Measurements from ENCODE around the gene DHCR7.

DHCR7 gene

GRCh38 chr11:71443736-71444445 lies 4.3 kb downstream of the DHCR7 start:
- DNase-seq = no peak
- no peak overlapping the region for H3K4me3 Mint-ChIP-seq
- H3K36me3 Mint-ChIP-seq = peaks cover 68% of the 10 kb centered on the region
- H3K27me3 Mint-ChIP-seq = no peaks in the 10 kb centered on the region
- no peak overlapping the region for H3K27ac Mint-ChIP-seq
- peaks cover 20% of the 10 kb centered on the region for H3K4me1 Mint-ChIP-seq
- CTCF ChIA-PET = interaction anchor here (0.6 to 0.7 kb wide), 2 partner anchors 10 to 338 kb away, joined by 3 read pairs; no protein-coding TSS in a partner anchor
- peaks cover 13% of the 10 kb centered on the region for H3K9me3 Mint-ChIP-seq

- Mint-ChIP-seq H3K9me3 (peaks cover 13% of the 10 kb centered on the region), H3K27ac (no peak overlapping the region), H3K27me3 (no peaks in the 10 kb centered on the region), H3K4me3 (no peak overlapping the region), H3K4me1 (peaks cover 20% of the 10 kb centered on the region), H3K36me3 (peaks cover 68% of the 10 kb centered on the region)
- CTCF ChIA-PET = interaction anchor here (0.6 kb wide), 1 partner anchor 337 kb away, joined by 3 read pairs; no protein-coding TSS in a partner anchor
- no peak for DNase-seq
These were observed 5.3 kb downstream of the DHCR7 start for GRCh38 chr11:71442880-71443279.

- no peak overlapping the region for H3K4me3 Mint-ChIP-seq
- no peak overlapping the region for H3K27ac Mint-ChIP-seq
- peaks cover 61% of the 10 kb centered on the region for H3K36me3 Mint-ChIP-seq
- no peak for DNase-seq
- H3K27me3 Mint-ChIP-seq = no peaks in the 10 kb centered on the region
- peaks cover 13% of the 10 kb centered on the region for H3K9me3 Mint-ChIP-seq
- H3K4me1 Mint-ChIP-seq = peaks cover 13% of the 10 kb centered on the region
- CTCF ChIA-PET = no interaction called here
These were observed 6.1 kb downstream of the DHCR7 start for GRCh38 chr11:71442123-71442522.

GRCh38 chr11:71441251-71441650 lies 6.9 kb downstream of the DHCR7 start:
- CTCF ChIA-PET = no interaction called here
- Mint-ChIP-seq H3K27ac (no peak overlapping the region), H3K4me1 (peaks cover 4% of the 10 kb centered on the region), H3K4me3 (no peak overlapping the region), H3K27me3 (no peaks in the 10 kb centered on the region), H3K9me3 (peaks cover 5% of the 10 kb centered on the region), H3K36me3 (peaks cover 55% of the 10 kb centered on the region)
- no peak for DNase-seq

GRCh38 chr11:71440021-71440755 lies 8.0 kb downstream of the DHCR7 start:
- Mint-ChIP-seq H3K36me3 (peaks cover 48% of the 10 kb centered on the region), H3K4me3 (no peak overlapping the region), H3K27ac (no peak overlapping the region), H3K4me1 (no peaks in the 10 kb centered on the region), H3K9me3 (no peaks in the 10 kb centered on the region), H3K27me3 (no peaks in the 10 kb centered on the region)
- no peak for DNase-seq
- CTCF ChIA-PET = interaction anchor here (0.9 kb wide), 1 partner anchor 14 kb away, joined by 3 read pairs; no protein-coding TSS in a partner anchor

- Mint-ChIP-seq H3K27ac (no peak overlapping the region), H3K4me3 (no peak overlapping the region), H3K27me3 (no peaks in the 10 kb centered on the region), H3K9me3 (no peaks in the 10 kb centered on the region), H3K36me3 (peaks cover 36% of the 10 kb centered on the region), H3K4me1 (no peaks in the 10 kb centered on the region)
- CTCF ChIA-PET = no interaction called here
- DNase-seq = no peak
These were observed 9.5 kb downstream of the DHCR7 start for GRCh38 chr11:71438650-71439049.

GRCh38 chr11:71437879-71438278 lies 10.3 kb downstream of the DHCR7 start:
- CTCF ChIA-PET = interaction anchor here (2.1 kb wide), 1 partner anchor 8 kb away, joined by 5 read pairs; no protein-coding TSS in a partner anchor
- H3K27me3 Mint-ChIP-seq = no peaks in the 10 kb centered on the region
- no peak for DNase-seq
- H3K9me3 Mint-ChIP-seq = no peaks in the 10 kb centered on the region
- no peak overlapping the region for H3K27ac Mint-ChIP-seq
- peaks cover 32% of the 10 kb centered on the region for H3K36me3 Mint-ChIP-seq
- no peaks in the 10 kb centered on the region for H3K4me1 Mint-ChIP-seq
- H3K4me3 Mint-ChIP-seq = no peak overlapping the region

GRCh38 chr11:71437399-71437798 lies 10.8 kb downstream of the DHCR7 start:
- H3K4me1 Mint-ChIP-seq = no peaks in the 10 kb centered on the region
- peaks cover 28% of the 10 kb centered on the region for H3K36me3 Mint-ChIP-seq
- H3K4me3 Mint-ChIP-seq = no peak overlapping the region
- DNase-seq = no peak
- H3K9me3 Mint-ChIP-seq = no peaks in the 10 kb centered on the region
- H3K27ac Mint-ChIP-seq = no peak overlapping the region
- CTCF ChIA-PET = interaction anchor here (2.1 kb wide), 1 partner anchor 8 kb away, joined by 5 read pairs; no protein-coding TSS in a partner anchor
- H3K27me3 Mint-ChIP-seq = no peaks in the 10 kb centered on the region

GRCh38 chr11:71436861-71437260 lies 11.3 kb downstream of the DHCR7 start:
- Mint-ChIP-seq H3K36me3 (peaks cover 25% of the 10 kb centered on the region), H3K9me3 (no peaks in the 10 kb centered on the region), H3K4me1 (no peaks in the 10 kb centered on the region), H3K4me3 (no peak overlapping the region), H3K27ac (no peak overlapping the region), H3K27me3 (no peaks in the 10 kb centered on the region)
- DNase-seq = no peak
- CTCF ChIA-PET = interaction anchor here (2.1 kb wide), 1 partner anchor 9 kb away, joined by 5 read pairs; no protein-coding TSS in a partner anchor

GRCh38 chr11:71435278-71435951 lies 12.8 kb downstream of the DHCR7 start:
- Mint-ChIP-seq H3K36me3 (peaks cover 20% of the 10 kb centered on the region), H3K4me3 (no peak overlapping the region), H3K4me1 (no peaks in the 10 kb centered on the region), H3K27me3 (no peaks in the 10 kb centered on the region), H3K9me3 (no peaks in the 10 kb centered on the region), H3K27ac (no peak overlapping the region)
- CTCF ChIA-PET = interaction anchor here (2.1 kb wide), 1 partner anchor 10 kb away, joined by 5 read pairs; no protein-coding TSS in a partner anchor
- no peak for DNase-seq

- Mint-ChIP-seq H3K4me3 (no peak overlapping the region), H3K27me3 (no peaks in the 10 kb centered on the region), H3K36me3 (peaks cover 12% of the 10 kb centered on the region), H3K4me1 (no peaks in the 10 kb centered on the region), H3K9me3 (no peaks in the 10 kb centered on the region), H3K27ac (no peak overlapping the region)
- DNase-seq = no peak
- CTCF ChIA-PET = no interaction called here
These were observed 13.5 kb downstream of the DHCR7 start for GRCh38 chr11:71434576-71435130.

GRCh38 chr11:71433648-71434450 lies 14.3 kb downstream of the DHCR7 start:
- no peak overlapping the region for H3K4me3 Mint-ChIP-seq
- peaks cover 7% of the 10 kb centered on the region for H3K27me3 Mint-ChIP-seq
- H3K4me1 Mint-ChIP-seq = peaks cover 2% of the 10 kb centered on the region
- no peak overlapping the region for H3K27ac Mint-ChIP-seq
- no peaks in the 10 kb centered on the region for H3K9me3 Mint-ChIP-seq
- CTCF ChIA-PET = no interaction called here
- no peak for DNase-seq
- H3K36me3 Mint-ChIP-seq = peaks cover 10% of the 10 kb centered on the region

- CTCF ChIA-PET = no interaction called here
- H3K27ac Mint-ChIP-seq = peak overlapping the region; percentile 62
These were observed 15.2 kb downstream of the DHCR7 start for GRCh38 chr11:71432761-71433647.

More at GRCh38 chr11:71432761-71433647, 15.2 kb downstream of the DHCR7 start:
- Mint-ChIP-seq H3K4me3 (no peak overlapping the region), H3K36me3 (peaks cover 10% of the 10 kb centered on the region), H3K9me3 (no peaks in the 10 kb centered on the region), H3K27me3 (peaks cover 7% of the 10 kb centered on the region), H3K4me1 (peaks cover 2% of the 10 kb centered on the region)
- DNase-seq = no peak

Data from activated naive CD4-positive, alpha-beta T cell treated with anti-CD3 and anti-CD28 coated beads, Interleukin-2, amount 10 ng/mL, durations not matched to agents 7 days and 5 days (primary cell).